GM21717 (cell line): Measurements from ENCODE around the gene TBC1D3G.
"Not testable (repeated sequence)": the region's sequence is repeated elsewhere in the genome, so short reads cannot be mapped to it uniquely, and the experiment has no call there.

Experiments used
- ATAC-seq: cut with Tn5 transposase; IDR thresholded peaks from one replicate; pipeline ENCODE4 v1.9.1; 2021; ENCODE audit warnings: mild to moderate bottlenecking, moderate library complexity; ENCODE audit not compliant: unreplicated experiment

The TBC1D3G gene

DNA sequence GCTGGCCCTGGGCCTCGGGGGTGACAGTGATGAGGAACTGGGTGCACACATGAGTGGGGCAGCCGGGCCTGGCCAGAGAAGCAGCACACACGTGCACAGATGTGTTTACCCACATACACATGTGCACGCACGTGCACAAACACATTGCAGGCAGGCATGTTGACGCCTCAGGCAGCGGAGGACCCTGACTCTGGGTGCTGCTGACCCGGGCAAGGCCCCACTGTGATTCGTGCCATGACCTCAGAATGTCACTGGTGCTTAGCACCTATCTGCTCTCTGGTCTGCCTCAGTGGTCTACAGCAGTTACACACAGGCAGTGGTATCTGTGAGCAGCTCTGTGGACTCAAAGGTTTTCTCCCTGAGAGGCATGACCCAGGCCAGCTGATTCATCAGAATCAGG, at the start of gene TBC1D3G:
TSS of gene TBC1D3G (plus strand) at position 301 of the 400 bp plus-strand sequence. CDS start 1,528 bp downstream, outside the sequence.
- ATAC-seq, result not testable (repeated sequence)

- not testable (repeated sequence) for ATAC-seq
Observed at GRCh38 chr17:36283256-36283655, 40.4 kb upstream of the TBC1D3G start.

GRCh38 chr17:36284219-36284618, 39.5 kb upstream of the TBC1D3G start:
- ATAC-seq, result not testable (repeated sequence)

DNA sequence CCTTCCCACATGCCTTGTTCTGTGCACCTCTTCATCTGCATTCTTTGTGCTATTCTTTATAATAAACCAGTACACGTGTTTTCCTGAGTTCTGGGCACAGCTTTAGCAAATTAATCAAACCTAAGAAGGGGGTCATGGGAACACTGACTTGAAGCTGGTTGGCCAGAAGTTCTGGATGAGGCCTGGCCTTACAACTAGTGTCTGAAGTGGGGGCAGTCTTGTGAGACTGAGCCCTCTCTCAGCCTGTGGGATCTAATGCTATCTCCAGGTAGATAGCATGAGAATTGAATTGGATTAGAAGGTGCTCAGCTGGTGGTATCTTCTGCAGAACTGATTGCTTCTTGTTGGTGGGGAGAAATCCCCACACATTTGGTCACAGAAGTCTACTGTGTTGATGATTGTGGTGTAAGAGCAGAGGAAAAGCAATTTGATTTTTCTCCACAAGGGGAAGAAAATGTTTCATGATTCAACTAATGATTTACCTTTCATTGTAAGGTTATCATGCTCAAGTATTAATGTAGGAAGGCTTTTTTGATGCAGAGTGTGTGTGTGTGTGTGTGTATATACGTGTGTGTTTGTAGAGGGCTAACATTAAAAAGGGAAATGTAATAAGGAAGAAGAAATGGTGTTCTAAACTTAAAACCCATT, 33.6 kb upstream of the TBC1D3G start:
- ATAC-seq, result not testable (repeated sequence)

- not testable (repeated sequence) for ATAC-seq
Observed at GRCh38 chr17:36295161-36295560, 28.5 kb upstream of the TBC1D3G start.

GRCh38 chr17:36315736-36316135, 7.9 kb upstream of the TBC1D3G start:
- not testable (repeated sequence) for ATAC-seq

DNA sequence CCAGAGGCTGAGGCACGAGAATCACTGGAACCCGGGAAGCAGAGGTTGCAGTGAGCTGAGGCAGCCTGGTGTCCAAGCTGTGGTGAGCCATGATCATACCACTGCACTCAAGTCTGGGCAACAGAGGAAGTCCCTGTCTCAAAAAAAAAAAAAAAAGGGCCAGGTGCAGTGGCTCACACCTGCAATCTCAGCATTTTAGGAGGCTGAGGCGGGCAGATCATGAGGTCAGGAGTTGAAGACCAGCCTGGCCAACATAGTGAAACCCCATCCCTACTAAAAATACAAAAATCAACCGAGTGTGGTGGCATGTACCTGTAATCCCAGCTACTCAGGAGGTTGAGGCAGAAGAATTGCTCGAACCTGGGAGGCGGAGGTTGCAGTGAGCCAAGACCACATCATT, 38.8 kb downstream of the TBC1D3G start:
- not testable (repeated sequence) for ATAC-seq

DNA sequence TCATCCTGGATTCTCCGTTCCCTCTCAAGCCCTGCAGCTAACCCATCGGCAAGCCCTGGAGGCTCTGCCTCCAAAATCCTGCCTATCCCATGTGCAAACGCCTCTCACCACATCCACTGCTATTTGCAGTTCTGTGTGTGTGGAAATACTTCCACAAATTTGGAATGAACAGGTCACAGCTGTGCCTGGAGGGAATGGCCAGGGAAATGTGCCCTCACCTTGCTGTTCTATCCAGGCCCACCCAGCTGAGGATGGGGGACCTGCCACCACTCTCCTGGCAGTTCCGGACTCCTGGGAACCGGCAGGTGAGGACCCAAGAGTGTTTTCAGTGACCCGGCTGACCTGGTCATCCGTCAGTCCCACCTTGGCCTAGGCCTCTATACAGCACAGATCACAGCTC, 52.3 kb downstream of the TBC1D3G start:
- not testable (repeated sequence) for ATAC-seq
